ENCODE results near the gene ALKBH4. TPM values are rescaled to one million over a fixed set of nuclear protein-coding genes. Genes with fewer than 3 reads are reported as not detected.

Gene ALKBH4
- total and polyA plus RNA-seq, 2 of the 8 experiments (the other 6 are each of a cell fraction or from before 2014, with no cell fraction given), result 10.2 to 16.6 TPM

GRCh38 chr7:102445674-102446071, 19.0 kb downstream of the ALKBH4 start:
- Histone ChIP-seq H3K79me2 (ENCODE audit: control insufficient read depth in 1 of 2, insufficient read depth in 2 of 2, low read length in 2 of 2) (no peaks in the 10 kb centered on the region), H4K20me1 (replicated peaks in 1 of 2; ENCODE audit: control insufficient read depth in 1 of 2, insufficient read depth in 2 of 2, low read length in 2 of 2) (peaks cover 0 to 3% of the 10 kb centered on the region in 2 experiments), H3K4me3 (ENCODE audit: extremely low read depth in 1 of 4, insufficient read depth in 2 of 4, low read depth in 3 of 4, low read length in 4 of 4) (no peak overlapping the region), H2BK12ac (ENCODE audit: low read depth, low read length) (no peak overlapping the region), H3K23me2 (ENCODE audit: low read depth, low read length) (no peaks in the 10 kb centered on the region), H3K18ac (ENCODE audit: extremely low read depth, low read length) (no peak overlapping the region), H2BK20ac (ENCODE audit: low read length) (no peak overlapping the region), H2BK5ac (ENCODE audit: low read depth, low read length) (no peak overlapping the region), H3K27ac (ENCODE audit: low read depth, low read length) (no peak overlapping the region), H2BK120ac (replicated peaks; ENCODE audit: low read depth, low read length) (no peak overlapping the region), H3K27me3 (replicated peaks in 1 of 4; ENCODE audit: control insufficient read depth in 3 of 4, extremely low read depth in 1 of 4, insufficient read depth in 3 of 4, low read length in 3 of 4) (no peaks in the 10 kb centered on the region), H2AFZ (ENCODE audit: low read length) (no peak overlapping the region), H2BK15ac (ENCODE audit: low read length) (no peak overlapping the region), H3K14ac (ENCODE audit: insufficient read length) (no peak overlapping the region), H4K8ac (ENCODE audit: extremely low read depth, insufficient read depth, low read length) (no peak overlapping the region), H3K4ac (replicated peaks; ENCODE audit: insufficient read length, low read depth, low read length) (no peak overlapping the region), H3K9ac (replicated peaks in 1 of 4; ENCODE audit: extremely low read depth in 1 of 4, low read depth in 3 of 4, low read length in 3 of 4) (no peak overlapping the region), H3K9me3 (ENCODE audit: insufficient read depth in 2 of 2, low read depth in 1 of 2, low read length in 1 of 2) (no peaks in the 10 kb centered on the region), H3K4me2 (ENCODE audit: insufficient read depth in 1 of 2, low read depth in 2 of 2, low read length in 2 of 2) (no peak overlapping the region), H2AK5ac (ENCODE audit: low read depth, low read length) (no peak overlapping the region), H4K5ac (ENCODE audit: insufficient read length, low read depth, low read length) (no peak overlapping the region), H3K79me1 (ENCODE audit: low read depth, low read length) (no peaks in the 10 kb centered on the region), H3K23ac (ENCODE audit: insufficient read length) (no peak overlapping the region), H3K36me3 (ENCODE audit: control insufficient read depth in 2 of 4, insufficient read depth in 4 of 4, low read length in 3 of 4) (peaks cover 2 to 17% (median 6%) of the 10 kb centered on the region in 4 experiments; a peak in 5 of 8 replicates), H4K91ac (replicated peaks; ENCODE audit: insufficient read length, low read length) (no peak overlapping the region), H3K56ac (replicated peaks; ENCODE audit: insufficient read length, low read depth, low read length) (no peak overlapping the region), H3K4me1 (replicated peaks in 1 of 4; ENCODE audit: control insufficient read depth in 3 of 4, insufficient read depth in 4 of 4, low read length in 3 of 4) (peaks cover 0 to 9% (median 0%) of the 10 kb centered on the region in 4 experiments; a peak in 2 of 7 replicates)
- CTCF ChIA-PET (ENCODE audit: partially characterized antibody), result interaction anchor here (1.0 to 1.7 kb wide), 2 partner anchors 11 to 33 kb away, joined by 4 read pairs; no protein-coding TSS in a partner anchor
- DNase-seq (ENCODE audit: low read depth in 1 of 2, low spot score in 2 of 2), result no peak
- 68% methylated on average over 2 of the region's 2 CpGs; no CpG with 5 or more reads in 1 of the 2 experiments for WGBS, 2 experiments (ENCODE audit: extremely low coverage in 1 of 2, insufficient coverage in 1 of 2, insufficient read length in 1 of 2, insufficient replicate concordance in 2 of 2, low coverage in 1 of 2, low lambda C conversion rate in 2 of 2, missing lambda C conversion rate in 1 of 2)
- POLR2A ChIA-PET (ENCODE audit: partially characterized antibody), result interaction anchor here (2.9 kb wide), 1 partner anchor 10 kb away, joined by 16 read pairs; no protein-coding TSS in a partner anchor
- TF ChIP-seq CTBP2 (IDR thresholded peaks at IDR 0.05; ENCODE audit: borderline replicate concordance, insufficient read depth, insufficient read length, low read length) (no peak), BCL11A (IDR thresholded peaks at IDR 0.05; ENCODE audit: low read depth in 2 of 2, low read length in 2 of 2) (no peak), NRF1 (IDR thresholded peaks at IDR 0.05; ENCODE audit: low read depth, low read length) (no peak)
- no peak for FAIRE-seq
